ENCODE measurements around the gene CA10. TPM values are rescaled to one million over a fixed set of nuclear protein-coding genes. Genes with fewer than 3 reads are reported as not detected.

CA10 gene
- total RNA-seq, 1 donor from 2014 or later: not detected

GRCh38 chr17:51731941-51732722 lies 426.4 kb downstream of the CA10 start:
- H3K4me1 Mint-ChIP-seq (ENCODE audit: unreplicated experiment): peaks cover 2% of the 10 kb centered on the region
- no peak for DNase-seq (ENCODE audit: extremely low spot score, unreplicated experiment)
- no peak for TF ChIP-seq CTCF (IDR thresholded peaks at IDR 0.05)
- no peaks in the 10 kb centered on the region for H3K9me3 Mint-ChIP-seq (ENCODE audit: unreplicated experiment)
- H3K36me3 Mint-ChIP-seq (ENCODE audit: unreplicated experiment): no peaks in the 10 kb centered on the region
- H3K27me3 Mint-ChIP-seq (ENCODE audit: unreplicated experiment): no peaks in the 10 kb centered on the region
- H3K4me3 Mint-ChIP-seq (ENCODE audit: unreplicated experiment): no peak overlapping the region
- H3K27ac Mint-ChIP-seq (ENCODE audit: unreplicated experiment): no peak overlapping the region

GRCh38 chr17:51730303-51731050 lies 428.0 kb downstream of the CA10 start:
- H3K36me3 Mint-ChIP-seq (ENCODE audit: unreplicated experiment): no peaks in the 10 kb centered on the region
- no peak for TF ChIP-seq CTCF (IDR thresholded peaks at IDR 0.05)
- no peaks in the 10 kb centered on the region for H3K9me3 Mint-ChIP-seq (ENCODE audit: unreplicated experiment)
- H3K4me1 Mint-ChIP-seq (ENCODE audit: unreplicated experiment): peaks cover 2% of the 10 kb centered on the region
- no peak for DNase-seq (ENCODE audit: extremely low spot score, unreplicated experiment)
- no peak overlapping the region for H3K27ac Mint-ChIP-seq (ENCODE audit: unreplicated experiment)
- no peaks in the 10 kb centered on the region for H3K27me3 Mint-ChIP-seq (ENCODE audit: unreplicated experiment)
- H3K4me3 Mint-ChIP-seq (ENCODE audit: unreplicated experiment): no peak overlapping the region

DNA sequence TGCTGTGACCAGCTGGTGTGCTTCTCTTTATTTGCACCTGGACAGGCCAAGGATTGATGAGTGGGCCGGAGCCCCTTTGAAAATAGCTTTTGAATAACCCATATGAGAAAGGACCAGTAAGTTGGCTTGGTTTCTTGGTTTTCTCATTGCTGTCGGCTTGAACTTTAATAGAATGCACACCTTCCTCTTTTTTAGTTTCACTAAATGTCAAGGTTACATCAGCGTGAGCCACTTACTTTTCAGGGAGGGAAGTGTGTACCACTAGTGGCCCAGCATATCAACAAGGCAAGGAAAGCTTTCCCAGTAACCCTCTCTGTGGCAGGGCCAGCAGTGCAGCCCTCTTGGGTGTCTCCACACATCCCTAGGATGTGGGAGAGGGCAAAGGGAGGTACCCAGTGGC lies 433.3 kb downstream of the CA10 start:
- no peak overlapping the region for H3K27ac Mint-ChIP-seq (ENCODE audit: unreplicated experiment)
- no peak for TF ChIP-seq CTCF (IDR thresholded peaks at IDR 0.05)
- H3K9me3 Mint-ChIP-seq (ENCODE audit: unreplicated experiment): peaks cover 9% of the 10 kb centered on the region
- H3K4me1 Mint-ChIP-seq (ENCODE audit: unreplicated experiment): no peaks in the 10 kb centered on the region
- no peaks in the 10 kb centered on the region for H3K36me3 Mint-ChIP-seq (ENCODE audit: unreplicated experiment)
- DNase-seq (ENCODE audit: extremely low spot score, unreplicated experiment): no peak
- no peak overlapping the region for H3K4me3 Mint-ChIP-seq (ENCODE audit: unreplicated experiment)
- H3K27me3 Mint-ChIP-seq (ENCODE audit: unreplicated experiment): no peaks in the 10 kb centered on the region

DNA sequence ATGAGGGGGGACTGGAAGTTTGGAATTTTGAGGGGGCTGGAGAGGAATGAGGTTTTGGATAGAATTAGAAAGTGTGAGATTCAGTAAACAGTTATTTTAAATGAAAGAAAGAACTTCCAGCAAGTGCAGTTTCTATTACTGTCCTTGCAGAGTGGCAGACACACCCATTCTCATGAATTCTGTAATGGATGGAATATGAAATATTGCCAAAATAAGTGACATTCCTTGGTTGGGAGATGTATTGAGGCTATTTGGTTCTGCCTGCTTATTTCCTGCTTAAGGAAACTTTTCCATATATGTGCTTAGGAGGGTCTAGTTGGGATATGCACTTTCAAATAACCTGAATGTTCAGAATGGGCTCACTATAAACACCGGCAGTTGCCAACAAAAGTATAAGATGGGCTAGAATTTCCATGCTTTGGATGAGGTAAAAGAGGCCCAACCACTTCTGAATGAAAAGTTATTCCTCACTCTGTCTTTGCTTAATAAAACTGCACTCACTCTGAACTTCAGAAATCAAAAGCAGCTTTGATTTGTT lies 434.4 kb downstream of the CA10 start:
- Mint-ChIP-seq H3K27me3 (ENCODE audit: unreplicated experiment) (no peaks in the 10 kb centered on the region), H3K4me3 (ENCODE audit: unreplicated experiment) (no peak overlapping the region), H3K36me3 (ENCODE audit: unreplicated experiment) (no peaks in the 10 kb centered on the region), H3K9me3 (ENCODE audit: unreplicated experiment) (peaks cover 9% of the 10 kb centered on the region), H3K4me1 (ENCODE audit: unreplicated experiment) (no peaks in the 10 kb centered on the region), H3K27ac (ENCODE audit: unreplicated experiment) (no peak overlapping the region)
- no peak for DNase-seq (ENCODE audit: extremely low spot score, unreplicated experiment)
- no peak for TF ChIP-seq CTCF (IDR thresholded peaks at IDR 0.05)

- no peaks in the 10 kb centered on the region for H3K36me3 Mint-ChIP-seq (ENCODE audit: unreplicated experiment)
- no peak for TF ChIP-seq CTCF (IDR thresholded peaks at IDR 0.05)
- peaks cover 9% of the 10 kb centered on the region for H3K9me3 Mint-ChIP-seq (ENCODE audit: unreplicated experiment)
- no peaks in the 10 kb centered on the region for H3K4me1 Mint-ChIP-seq (ENCODE audit: unreplicated experiment)
- no peak for DNase-seq (ENCODE audit: extremely low spot score, unreplicated experiment)
- H3K4me3 Mint-ChIP-seq (ENCODE audit: unreplicated experiment): no peak overlapping the region
- no peak overlapping the region for H3K27ac Mint-ChIP-seq (ENCODE audit: unreplicated experiment)
- no peaks in the 10 kb centered on the region for H3K27me3 Mint-ChIP-seq (ENCODE audit: unreplicated experiment)
These were observed 435.5 kb downstream of the CA10 start for GRCh38 chr17:51722994-51723393.

All from osteocyte (in vitro differentiated cells).